GM18508 (cell line): ENCODE measurements around the gene ADGRL2.
A peak's percentile ranks its signal among the peaks of the same experiment; 100 is the strongest.

Source experiments
- ATAC-seq: cut with Tn5 transposase; IDR thresholded peaks from one replicate; pipeline ENCODE4 v1.9.1; 2021; ENCODE audit warnings: moderate number of reproducible peaks; ENCODE audit not compliant: insufficient read depth, unreplicated experiment

Gene ADGRL2

DNA sequence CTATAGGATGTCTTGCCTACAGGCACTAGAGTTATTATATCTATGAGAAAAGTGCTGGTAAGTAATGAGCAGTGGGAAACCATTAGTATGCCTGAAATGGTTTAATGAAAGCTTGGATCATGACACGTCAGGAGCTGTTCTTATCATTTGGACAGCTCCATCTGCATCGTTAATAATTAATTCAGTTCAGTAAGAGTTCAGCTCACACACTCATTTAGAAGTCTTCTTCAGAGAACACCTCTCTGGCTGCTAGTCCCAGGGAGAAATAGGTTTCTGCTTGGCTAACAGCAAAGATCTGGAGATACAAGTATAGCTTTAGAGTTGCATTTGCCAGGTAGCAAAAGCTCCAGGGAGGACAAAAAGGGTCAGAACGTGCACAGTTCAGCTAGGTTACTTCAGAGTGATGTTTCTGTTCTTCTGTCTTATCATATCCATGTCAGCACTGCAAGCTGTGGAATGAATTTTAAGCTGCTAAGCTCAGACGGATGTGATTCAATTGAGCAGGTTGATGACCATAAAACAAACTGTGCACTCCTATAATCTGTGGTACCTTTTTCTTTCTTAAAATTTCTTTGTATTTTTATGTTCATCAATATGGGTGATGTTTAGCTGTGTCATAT lies 173.6 kb downstream of the ADGRL2 start:
- ATAC-seq, result no peak

DNA sequence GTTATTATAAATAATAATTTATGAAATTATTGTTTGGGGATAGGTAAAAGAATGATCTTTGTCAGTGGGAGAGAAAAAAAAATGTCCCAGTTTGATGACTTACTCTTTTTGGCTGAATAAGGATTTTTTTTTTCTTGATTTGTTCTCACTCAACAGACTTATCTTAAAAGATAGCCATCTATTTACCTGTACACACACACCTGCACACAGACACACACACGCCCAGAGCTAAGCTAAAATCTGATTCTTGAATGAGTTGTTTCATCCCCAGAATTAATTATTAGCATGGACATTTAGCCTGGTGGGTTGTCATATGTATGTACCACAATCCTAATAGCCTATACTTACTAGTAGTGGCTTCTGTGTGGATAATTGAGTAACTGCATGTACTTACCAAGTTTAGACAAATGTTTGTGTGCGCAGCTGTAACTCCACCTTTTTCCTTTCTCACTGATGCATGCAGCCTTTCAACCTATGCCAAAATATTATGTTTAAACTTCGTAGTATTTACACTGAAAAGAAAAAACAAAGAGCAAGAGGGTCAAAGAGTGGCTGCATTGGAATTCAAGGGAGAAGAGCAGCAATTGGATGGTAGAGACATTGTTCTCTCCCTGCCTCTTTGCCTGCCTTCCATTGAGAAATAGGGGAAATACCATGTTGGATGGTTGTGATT lies 174.3 kb downstream of the ADGRL2 start:
- no peak for ATAC-seq

DNA sequence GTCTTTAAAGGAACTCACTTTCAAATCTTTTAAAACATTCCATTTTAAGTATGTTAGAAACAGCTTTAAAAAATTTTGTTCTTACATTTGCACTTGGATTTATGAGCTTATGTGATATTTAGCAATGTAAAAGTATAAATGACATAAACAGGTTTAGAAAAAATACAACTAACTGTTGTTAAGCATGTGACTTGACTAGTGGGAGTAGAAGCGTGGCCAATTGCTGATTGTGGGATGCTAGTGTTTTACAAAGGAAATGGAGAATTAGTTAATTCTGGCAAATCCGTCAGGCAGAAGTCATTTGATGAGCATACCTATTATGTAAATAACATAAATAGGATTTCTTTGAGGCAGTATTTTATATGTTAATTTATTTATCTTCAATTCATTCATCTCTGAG lies 175.8 kb downstream of the ADGRL2 start:
- ATAC-seq, result no peak

DNA sequence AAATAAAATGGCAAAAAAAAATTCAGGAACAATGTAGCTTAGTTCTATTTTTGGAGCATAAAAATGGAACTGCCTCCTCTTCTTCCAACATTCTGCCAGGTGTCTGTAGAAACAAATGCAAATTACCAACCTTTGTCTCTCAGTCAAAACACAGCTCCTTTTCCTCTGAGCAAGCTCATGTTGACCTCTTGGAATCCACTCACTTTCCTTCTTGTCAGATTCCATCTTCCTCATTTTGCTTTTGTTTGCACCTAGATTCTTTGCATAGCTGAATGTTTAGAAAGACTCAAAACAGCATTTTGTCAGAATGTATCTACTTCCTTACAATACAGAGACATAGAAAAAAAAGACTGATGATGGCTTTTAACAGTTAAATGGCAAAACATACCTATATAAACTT lies 178.2 kb downstream of the ADGRL2 start:
- no peak for ATAC-seq

DNA sequence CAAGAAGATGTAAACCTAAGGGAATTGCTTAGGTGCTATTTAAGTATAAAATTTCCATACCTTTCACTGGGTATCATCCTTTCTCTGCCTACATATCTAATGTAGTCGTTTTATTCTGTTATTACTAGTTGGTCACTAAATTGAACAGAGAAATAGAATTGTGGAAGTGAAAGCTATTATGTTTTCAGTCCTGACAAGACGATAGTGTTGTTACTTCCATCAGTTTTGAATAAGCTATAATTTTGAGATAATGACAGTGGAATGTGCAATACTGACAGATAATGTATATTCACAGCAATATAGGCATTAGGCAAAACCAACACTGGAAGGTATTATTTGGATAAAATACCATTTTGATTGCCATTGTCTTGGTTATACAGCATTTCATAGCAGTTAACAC lies 181.8 kb downstream of the ADGRL2 start:
- ATAC-seq, result no peak

DNA sequence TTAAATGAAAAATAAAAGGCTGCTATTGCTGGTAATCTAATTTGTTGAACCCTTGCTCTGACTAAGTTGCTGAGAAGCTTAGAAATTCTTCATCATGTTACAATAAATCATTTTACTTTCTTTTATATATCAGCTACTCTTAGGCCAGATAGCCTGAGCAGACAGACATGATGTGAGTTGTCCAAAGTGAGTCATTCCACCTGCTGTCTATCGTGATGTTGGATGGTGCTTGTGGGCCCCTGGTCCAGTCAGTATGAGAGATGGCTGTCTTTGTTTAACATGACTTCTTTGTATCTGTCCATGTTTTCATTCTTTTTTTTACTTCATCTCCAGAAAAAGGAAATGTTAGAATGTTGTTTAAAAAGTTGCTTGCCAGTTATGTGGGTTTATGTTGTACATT lies 188.8 kb downstream of the ADGRL2 start:
- no peak for ATAC-seq

DNA sequence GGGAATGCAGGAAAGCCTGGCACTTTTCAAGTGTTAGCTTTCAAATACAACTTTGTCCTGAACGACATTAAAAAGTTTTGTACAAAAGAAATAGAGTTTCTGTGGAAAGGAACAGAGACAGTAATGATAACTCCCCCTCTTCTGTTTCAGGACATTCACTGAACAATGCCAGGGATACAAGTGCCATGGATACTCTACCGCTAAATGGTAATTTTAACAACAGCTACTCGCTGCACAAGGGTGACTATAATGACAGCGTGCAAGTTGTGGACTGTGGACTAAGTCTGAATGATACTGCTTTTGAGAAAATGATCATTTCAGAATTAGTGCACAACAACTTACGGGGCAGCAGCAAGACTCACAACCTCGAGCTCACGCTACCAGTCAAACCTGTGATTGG lies 189.5 kb downstream of the ADGRL2 start:
- ATAC-seq, result no peak

DNA sequence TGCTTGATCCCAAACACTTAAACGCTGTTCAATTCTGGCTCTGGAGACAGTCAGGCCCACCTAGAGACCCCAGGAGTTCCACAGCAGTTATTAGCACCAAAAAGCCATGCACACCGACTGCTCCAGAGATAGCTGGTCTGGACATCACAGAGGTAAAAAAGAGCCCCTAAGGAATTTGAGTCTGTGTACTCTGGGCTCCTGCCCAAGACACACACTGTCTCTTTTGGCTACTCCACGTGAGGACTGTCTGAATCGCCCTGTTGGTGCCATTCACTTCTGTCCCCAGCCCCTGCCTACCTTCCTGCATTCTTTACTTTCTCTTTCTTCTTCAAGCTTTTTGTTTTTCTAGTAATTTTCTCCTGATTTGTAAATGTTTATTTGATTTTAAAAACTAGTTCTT lies 197.4 kb downstream of the ADGRL2 start:
- no peak for ATAC-seq

DNA sequence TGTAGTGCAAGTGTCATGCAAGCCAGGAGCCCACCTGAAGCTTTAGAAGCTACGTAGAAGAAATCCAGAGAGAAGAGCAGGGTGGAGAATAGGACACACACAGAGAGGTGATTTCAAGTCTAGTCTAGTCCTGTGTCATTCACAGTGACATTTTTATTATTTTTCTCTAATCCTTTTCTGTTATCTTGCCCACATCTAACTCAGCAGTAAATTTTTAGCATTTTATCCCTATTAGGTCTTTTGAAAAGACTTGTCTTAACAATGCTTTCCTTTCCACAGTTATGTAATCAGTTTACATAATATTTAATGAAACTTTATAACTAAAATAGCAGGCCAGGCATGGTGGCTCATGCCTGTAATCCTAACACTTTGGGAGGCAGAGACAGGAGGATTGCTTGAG lies 198.6 kb downstream of the ADGRL2 start:
- ATAC-seq, result no peak

DNA sequence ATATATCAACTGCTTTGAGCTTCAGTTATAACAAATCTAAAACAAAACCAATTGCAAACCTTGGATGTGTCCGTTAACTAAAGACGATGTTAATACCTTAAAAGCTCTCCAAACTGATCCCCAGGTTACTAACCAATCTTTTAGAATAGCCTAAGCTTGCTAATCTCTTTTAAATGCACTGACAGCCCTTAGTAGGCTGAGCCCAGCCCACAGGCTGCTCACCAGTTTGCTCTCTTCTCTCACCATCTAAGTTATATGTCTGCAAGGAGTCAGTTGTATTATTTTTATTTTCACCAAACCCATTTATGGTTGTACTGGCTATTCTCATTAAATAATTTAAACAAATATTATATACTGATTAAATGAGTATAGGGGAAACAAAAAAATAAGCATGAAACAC lies 199.5 kb downstream of the ADGRL2 start:
- ATAC-seq, result no peak

DNA sequence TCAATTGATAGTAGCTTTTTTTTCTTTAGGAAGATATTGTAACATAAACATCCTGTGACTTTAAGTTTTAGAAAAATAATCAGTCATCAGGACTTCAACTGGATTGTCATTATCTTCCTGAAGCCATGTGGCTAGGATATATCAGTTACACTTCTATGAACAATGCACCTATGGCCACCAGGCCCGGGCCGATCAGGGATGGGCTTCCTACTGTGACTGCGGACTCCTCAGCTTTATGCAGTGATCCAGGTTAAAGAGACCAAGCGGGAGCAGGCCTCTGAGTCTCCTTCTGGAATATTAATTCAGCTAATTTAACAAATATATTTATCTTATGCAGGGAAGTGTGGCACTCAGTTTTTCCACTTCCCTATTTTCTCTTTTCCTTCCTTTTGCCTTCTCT lies 200.6 kb downstream of the ADGRL2 start:
- no peak for ATAC-seq

DNA sequence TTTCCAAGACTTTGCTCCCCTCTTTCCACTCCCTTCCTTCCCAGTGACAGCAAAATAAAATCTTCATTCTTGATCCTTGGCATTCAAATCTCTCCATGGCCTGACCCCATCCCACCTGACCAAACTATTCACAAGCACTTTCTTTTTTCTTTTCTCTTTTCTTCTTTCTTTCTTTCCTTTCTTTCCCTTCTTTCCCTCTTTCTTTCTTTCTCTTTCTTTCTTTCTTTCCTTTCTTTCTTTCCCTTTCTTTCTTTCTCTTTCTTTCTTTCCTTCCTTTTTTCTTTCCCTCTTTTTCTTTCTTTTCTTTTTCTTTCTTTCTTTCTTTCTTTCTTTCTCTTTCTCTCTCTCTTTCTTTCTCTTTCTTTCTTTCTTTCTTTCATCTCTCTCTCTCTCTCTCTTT lies 207.1 kb downstream of the ADGRL2 start:
- no peak for ATAC-seq

DNA sequence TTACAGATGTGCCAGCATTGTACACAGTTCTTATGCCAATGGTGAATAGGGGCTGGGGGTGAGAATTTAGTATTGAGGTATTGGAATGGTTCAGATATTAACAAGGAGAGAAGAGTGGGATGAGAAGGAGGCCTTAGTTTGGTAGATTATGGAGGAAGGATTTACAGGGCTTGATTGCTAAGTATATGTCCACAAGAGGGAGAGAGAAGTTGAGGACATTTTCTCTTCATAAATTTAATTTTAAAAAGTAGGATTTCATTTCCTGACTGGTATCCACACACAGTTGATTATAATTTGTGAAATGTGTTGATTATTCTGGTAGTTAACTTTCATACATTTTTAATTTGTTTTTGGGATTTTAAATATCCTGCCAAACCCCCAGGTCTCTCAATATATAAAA lies 213.0 kb downstream of the ADGRL2 start:
- ATAC-seq, result no peak

DNA sequence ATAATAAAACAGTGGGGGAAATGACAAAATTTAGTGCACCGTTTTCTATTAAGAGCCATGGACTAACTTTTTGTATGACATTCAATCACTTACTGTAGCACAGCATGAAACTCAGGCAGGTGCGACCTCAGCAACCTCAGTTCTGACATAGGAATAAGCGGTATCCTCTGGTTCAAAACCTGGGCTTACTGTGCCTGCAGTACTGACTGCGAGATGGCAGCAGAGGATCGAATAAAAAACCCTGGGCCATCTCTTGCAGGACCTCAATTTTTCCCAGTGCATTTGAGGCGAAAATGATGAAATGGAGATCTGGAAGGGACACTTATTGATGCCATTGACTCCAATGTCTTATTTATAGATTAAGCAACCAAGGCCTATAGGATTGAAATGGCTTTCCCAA lies 214.7 kb downstream of the ADGRL2 start:
- ATAC-seq, result no peak

DNA sequence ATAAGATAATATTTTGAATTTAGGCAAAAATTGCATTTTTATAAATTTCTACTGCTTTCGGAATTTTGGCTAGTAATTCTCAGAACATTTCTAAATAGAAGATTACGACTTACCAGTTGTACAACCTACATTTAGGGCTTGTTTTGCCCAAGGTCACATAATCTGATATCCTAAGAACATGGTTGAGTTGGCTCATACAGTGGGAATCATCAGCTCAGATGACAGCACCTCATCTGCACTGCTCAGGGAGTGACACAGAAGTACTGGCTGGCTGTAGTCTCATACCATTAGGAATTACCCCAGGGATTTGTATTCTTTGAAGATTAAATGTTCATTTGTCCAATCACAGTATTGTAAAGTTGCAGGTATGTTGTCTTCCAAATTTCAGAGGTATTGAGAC lies 217.6 kb downstream of the ADGRL2 start:
- ATAC-seq, result no peak

DNA sequence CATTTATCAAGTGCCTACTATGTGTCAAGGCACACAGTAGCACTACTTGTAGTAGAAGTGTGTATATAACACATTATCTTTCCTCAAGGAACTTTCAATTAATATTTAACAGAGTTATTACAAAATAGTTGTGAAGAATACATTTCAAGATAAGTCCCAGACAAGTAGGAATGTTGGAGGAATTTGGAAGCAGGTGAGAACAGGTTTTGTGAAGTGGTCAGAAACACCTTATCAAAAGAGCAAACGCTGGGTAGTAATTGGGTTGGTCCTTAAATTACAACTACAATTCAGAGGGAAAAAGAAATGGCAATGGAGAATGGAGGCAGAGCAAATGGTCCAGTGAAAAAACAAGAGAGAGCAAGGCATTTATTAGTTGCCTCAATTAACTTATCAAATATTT lies 218.8 kb downstream of the ADGRL2 start:
- ATAC-seq, result no peak

DNA sequence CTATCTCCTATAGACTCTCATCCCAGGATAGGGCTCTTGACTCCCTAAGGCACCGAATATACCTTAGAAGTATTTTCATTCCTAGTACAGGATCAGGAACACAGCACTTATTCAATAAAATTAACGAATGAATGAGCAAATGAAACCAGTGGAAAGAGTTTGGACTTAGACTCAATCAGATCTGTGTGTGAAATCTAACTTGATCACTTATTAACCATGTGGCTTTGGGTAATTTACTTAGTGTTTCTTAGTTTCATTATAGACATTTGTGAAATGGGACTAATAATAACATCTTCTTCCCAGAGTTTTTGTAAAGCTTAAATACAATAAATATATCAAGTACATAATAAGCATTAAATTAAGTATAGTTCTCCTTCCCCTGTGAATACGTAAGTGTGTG lies 230.1 kb downstream of the ADGRL2 start:
- ATAC-seq, result peak; percentile 66

DNA sequence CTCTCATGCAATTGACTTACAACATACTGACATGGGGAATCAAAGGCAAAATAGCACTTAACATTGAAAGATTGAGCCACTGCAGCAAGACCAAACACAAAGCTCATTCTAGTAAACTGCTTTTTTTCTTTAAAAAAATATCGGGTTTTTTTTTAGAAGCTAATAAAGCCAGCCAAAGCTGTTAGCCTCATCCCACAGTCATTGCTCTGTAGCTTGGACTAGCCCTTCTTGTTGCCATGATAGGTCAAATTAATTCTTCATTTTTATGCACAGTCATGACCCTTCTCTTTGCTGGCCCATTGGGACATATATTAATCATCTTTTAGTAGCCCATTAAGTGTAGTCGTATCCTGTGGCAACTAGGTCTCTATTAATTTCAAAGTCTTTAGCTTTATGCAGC lies 231.3 kb downstream of the ADGRL2 start:
- no peak for ATAC-seq

DNA sequence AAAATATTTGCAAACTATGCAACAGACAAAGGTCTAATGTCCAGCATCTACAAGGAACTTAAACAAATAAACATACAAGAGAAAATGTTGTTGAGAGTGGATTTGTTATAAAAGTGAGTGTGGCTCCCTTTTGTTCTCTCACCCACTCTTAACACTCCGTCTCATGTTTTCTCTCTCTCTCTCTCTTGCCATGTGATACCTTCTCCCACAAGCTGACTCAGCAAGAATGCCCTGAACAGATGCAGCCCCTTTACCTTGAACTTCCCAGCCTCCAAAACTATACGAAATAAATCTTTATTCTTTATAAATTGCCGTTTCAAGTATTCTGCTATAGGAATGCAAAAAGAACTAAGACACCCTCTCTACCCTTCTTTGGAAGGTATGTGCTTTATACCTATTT lies 234.1 kb downstream of the ADGRL2 start:
- ATAC-seq, result no peak
